HG03139 (cell line): ENCODE measurements around the gene ABHD3.
"Not testable (repeated sequence)": the region's sequence is repeated elsewhere in the genome, so short reads cannot be mapped to it uniquely, and the experiment has no call there.

Source experiments
- ATAC-seq: cut with Tn5 transposase; IDR thresholded peaks from one replicate; pipeline ENCODE4 v1.9.1; 2021; ENCODE audit not compliant: unreplicated experiment

Gene ABHD3

DNA sequence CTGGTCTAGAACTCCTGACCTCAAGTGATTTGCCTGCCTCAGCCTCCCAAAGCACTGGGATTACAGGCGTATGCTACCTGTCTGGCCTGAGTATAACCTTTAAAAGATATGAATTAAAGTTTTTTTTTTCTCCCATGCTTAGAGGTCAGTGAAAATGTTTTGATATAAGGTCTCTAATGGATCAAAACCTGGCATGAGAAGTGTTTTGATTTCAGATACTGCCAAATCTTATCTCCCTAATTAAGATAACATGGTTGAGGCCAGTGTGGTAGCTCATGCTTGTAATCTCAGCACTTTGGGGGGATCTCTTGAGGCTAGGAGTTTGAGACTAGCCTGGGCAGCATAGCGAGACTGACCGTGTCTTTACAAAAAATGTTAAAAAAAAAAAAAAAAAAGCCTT, 51.2 kb downstream of the ABHD3 start:
- ATAC-seq: no peak

DNA sequence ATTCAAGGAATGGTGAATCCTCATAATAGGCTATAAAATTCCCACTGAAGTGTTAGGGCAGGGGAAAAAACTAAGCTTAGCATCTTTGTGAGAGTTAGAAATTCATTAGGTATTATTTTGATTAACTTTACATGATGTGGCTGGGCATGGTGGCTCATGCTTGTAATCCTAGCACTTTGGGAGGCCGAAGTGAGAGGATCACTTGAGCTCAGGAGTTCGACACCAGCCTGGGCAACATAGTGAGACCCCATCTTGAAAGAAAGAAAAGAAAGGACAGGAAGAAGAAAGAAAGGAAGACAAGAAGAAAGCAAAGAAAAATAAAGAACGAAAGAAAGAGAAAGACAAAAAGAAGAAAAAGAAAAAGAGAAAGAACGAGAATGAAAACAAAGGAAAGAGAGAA, 52.5 kb downstream of the ABHD3 start:
- ATAC-seq: no peak

DNA sequence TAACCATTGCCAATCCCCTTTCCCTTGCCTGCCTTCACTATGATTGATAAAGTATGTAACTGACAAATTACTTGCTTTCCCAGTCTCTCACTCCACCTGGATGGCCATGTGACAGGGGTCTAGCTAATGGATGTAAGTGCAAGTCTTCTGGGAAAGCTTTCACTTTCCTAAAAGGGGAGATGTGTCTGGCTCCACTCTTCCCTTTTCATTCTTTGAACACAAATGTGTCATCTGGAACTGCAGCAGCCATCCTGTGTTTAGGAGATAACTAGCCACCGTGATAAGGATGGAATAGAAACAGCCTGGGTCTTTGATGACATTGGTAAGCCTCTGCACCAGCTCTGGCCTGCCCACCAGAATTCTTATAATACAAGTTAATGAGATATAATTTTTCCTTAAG, 54.3 kb downstream of the ABHD3 start:
- no peak for ATAC-seq

DNA sequence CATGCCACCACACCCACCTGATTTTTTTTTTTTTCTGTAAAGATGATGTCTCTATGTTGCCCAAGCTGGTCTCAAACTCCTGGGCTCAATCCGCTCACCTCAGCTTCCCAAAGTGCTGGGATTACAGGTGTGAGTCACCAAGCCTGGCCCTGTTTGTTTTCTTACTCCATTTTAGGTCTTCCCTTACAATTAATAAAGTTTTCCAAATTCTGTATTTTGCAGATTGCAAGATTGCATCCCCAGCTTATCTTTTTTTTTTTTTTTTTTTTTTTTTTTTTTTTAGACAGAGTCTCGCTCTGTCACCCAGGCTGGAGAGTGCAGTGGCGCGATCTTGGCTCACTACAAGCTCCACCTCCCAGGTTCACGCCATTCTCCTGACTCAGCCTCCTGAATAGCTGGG, 64.2 kb downstream of the ABHD3 start:
- ATAC-seq: not testable (repeated sequence)

DNA sequence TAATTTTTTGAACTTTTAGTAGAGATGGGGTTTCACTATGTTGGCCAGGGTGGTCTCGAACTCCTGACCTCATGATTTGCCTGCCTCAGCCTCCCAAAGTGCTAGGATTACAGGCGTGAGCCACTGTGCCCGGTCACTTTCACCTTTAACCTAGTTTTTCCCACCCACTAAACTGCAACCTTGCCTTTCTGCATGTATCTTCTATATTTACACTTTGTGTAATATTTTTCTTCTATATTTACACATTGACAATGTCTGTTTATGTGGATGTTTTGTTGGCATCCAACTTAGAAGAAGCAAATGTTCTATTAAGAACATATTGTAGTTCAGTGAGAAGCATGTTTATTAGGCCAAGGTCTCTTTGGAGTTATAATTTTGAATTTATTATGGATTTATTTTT, 65.8 kb downstream of the ABHD3 start:
- ATAC-seq: no peak

DNA sequence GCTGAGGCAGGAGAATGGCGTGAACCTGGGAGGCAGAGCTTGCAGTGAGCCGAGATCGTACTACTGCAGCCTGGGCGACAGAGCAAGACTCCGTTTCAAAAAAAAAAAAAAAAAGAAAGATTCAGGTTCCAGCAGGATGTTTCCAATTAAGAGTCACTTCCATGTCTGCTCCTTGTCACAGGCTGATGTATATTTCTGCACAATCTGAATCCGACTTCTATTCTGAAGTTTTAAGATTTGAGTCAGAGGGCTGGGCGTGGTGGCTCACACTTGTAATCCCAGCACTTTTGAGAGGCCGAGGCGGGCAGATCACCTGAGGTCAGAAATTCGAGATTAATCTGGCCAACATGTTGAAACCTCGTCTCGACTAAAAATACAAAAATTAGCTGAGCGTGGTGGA, 67.8 kb downstream of the ABHD3 start:
- ATAC-seq: no peak

DNA sequence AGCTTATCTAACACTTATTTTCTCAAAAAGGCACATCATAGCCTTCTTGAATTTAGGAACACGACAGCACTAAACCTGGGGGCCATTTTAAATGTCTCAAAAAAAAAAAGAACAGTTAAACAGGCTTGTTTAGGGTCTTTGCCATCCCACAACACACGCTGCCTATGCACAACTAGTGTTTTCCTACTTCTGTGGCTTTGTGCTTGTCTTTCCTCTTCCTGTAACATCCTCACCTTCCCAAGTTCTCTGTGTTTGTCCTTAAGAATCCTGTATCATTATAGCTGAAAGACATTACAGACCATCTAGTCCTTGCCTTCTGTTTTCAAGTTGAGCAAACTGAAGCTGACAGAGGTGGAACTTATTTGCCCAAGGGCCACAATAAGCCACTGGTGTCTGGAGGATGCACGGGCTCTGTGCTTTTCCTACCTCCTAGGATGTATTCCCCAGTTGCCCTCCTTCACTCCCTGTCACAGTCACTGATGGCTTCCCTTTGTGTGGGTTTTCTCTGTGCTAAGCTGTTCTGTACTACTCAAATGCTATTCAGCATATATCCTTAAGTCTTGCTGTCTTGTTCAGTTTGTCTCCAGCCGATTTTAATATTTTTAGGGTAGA, 69.9 kb downstream of the ABHD3 start:
- ATAC-seq: no peak

DNA sequence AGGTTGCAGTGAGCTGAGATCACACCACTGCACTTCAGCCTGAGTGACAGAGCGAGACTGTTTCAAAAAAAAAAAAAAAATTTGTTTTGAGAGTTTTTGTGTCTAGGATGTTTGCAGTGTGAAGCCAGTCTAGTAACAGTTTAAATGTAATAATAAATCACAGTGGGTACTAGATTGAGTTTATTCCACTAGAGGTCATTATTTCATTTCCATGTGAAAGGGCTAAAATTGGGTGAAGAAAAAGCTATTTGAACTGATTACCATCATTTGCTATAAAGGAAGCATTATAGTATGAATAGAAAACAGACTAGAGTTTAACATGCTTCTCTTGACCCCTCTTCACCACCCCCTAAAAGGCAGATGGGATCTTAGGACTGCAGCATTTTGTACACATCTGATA, 72.2 kb downstream of the ABHD3 start:
- no peak for ATAC-seq

DNA sequence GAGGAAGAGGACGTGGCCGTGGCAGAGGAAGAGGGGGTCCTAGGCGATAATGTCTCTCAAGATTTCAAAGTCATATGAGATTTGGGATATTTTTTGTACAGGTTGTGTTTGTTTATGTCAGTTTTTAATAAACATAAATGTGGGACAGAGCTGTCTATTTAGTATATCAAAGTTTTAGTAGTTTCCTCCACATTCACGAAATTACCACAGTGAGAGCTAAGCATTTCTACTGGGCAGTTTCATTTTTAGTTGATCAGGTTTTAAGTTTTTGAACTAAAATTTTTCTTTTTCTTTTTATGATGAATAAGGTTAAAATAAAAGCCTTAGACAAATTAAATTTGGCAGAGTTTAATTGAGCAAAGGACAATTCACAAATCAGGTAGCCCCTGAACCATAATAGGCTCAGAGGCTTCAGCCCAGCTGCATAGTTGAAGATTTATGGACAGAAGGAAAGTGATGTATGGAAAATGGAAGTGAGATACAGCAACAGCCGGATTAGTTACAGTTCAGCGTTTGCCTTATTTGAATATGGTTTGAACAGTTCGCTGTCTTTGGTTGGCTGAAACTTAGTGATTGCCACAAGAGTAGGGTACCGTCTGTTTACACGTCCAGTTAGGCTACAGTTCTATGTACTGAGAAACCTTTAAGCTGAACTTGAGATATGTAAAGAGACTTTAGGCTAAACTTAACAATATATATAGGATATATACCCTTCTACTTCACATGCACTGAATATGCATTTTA, 75.3 kb downstream of the ABHD3 start:
- ATAC-seq: peak; percentile 78

DNA sequence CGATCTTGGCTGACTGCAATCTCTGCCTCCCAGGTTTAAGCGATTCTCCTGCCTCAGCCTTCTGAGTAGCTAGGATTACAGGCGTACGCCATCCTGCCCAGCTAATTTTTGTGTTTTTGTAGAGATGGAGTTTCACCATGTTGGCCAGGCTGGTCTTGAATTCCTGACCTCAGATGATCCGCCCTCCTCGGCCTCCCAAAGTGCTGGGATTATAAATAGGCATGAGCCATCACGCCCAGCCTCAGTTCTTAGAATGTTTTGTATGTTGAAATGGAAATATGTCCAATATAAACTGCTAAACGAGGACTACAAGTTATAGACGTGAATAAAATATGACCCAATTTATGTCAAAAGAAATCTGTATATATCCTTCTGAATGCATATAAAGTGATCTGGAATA, 82.9 kb downstream of the ABHD3 start:
- not testable (repeated sequence) for ATAC-seq

DNA sequence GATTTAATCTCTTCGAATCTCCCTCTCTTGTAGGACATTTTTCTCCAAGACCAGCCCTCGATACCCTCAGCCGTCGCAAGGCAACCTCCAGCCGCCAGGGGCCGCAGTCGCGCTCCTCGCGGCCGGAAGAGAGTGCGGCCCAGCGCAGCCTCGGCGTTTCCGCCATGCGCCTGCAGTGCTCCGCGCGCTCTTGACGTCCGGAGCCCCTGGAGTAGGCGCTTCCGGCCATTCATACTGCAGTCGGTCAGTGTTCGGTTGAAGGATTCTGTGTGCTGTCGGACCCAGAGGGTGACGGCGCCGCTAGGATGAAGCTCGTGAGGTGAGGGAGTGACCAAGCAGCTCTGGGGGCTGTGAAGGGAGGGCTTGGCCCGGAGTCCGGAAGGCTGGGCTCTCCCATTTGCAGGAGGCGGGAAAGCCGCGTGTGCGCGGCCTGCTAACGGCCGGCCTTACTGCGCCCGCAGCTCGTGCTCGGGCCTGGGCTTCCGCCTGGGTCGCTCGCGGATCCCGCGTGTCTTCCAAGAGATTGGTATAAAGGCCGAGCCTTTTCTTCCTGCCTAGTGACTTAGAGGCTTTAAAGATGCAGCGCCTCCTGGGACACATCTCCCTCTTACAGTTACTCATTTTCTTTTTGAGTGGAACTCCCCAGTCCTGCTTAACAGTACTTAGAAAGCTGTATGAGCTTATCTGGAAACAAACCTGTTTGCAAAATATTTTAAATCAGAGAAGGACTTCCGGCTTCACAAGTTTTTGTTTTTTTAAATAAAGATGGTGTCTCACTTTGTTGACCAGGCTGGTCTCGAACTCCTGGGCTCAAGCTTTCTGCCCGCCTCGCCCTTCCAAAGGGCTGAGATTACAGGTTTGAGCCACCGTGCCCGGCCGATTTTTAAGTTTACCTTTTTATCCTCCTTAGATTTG, 92.2 kb downstream of the ABHD3 start, which contains the start of gene SNRPD1:
SNRPD1 (plus strand) TSS at position 190 of the 915 bp plus-strand sequence; CDS start at position 306, 116 bp downstream.
- peak; percentile 98 for ATAC-seq

DNA sequence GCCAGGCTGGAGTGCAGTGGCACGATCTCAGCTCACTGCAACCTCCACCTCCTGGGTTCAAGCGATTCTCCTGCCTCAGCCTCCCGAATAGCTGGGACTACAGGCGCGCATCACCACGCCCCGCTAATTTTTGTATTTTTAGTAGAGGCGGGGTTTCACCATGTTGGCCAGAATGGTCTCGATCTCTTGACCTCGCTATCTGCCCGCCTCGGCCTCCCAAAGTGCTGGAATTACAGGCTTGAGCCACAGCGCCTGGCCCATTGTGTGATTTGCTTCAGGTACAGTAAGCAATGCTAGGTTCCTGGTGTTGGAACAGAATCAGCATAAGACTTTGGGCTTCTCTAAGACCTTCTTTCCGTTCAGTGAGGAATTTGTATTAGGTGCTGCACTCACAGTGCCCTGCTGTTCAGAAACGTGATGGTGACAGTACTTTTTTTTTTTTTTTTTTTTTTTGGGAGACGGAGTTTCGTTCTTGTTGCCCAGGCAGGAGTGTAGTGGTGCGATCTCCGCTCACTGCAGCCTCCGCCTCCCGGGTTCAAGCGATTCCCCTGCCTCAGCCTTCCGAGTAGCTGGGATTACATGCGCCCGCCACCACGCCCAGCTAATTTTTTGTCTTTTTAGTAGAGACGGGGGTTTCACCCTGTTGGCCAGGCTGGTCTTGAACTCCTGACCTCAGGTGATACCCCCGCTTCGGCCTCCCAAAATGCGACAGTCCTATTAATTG, 93.0 kb downstream of the ABHD3 start:
- not testable (repeated sequence) for ATAC-seq

DNA sequence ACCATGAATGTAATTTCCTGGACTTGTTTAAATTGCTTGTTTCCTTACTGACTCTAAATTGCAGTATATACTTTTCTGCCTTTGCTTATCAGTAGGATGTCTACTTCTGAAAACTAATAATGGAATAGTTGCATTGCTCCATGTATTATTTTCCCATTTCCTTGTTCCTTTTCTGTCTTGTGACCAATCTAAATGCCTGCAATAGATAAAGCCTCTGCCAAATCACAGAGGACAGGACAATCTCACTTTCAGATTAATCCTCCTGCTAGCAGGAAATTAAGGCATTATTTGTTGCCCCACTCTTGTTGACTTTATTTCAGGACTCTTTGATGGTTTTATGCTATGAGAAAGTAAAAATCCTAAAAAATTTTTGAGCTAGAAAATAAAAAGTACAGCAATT, 99.4 kb downstream of the ABHD3 start:
- ATAC-seq: no peak

DNA sequence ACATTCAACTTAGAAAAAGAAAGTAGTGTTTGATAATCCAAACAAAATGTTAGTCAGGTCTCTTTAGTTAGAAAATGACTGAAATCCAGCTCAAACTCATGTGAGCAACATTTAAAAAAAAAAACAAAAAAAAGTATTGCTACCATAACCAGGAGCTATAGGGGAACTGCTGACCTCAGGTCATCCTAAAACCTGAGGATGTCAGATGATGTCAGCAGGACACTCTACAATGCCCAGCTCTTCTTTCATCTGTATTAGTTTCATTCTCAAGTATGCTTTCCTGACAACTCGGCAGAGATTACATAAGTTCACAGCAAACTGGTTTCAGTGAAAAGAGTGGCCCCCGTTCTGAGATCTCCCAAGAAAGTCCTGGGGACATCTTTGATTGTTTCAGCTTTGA, 99.9 kb downstream of the ABHD3 start:
- no peak for ATAC-seq

DNA sequence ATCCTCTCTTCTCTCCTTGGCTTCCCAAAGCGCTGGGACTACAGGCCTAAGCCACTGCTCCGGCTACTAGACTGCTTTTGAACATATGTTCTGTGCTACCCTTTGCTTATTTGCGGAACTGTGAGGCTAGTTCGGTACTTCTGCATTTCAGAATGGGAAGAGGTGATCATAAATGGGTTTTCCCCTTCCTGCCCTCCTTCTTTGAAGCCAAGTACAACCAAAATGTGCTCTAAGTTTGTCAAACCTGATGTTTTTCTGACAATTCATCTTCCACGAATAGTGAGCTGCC, 102.3 kb downstream of the ABHD3 start:
- ATAC-seq: no peak
